ENCODE data around the gene C1QTNF2. TPM values are rescaled to one million over a fixed set of nuclear protein-coding genes. Genes with fewer than 3 reads are reported as not detected.
A peak's percentile ranks its signal among the peaks of the same experiment; 100 is the strongest.

C1QTNF2 gene
- total RNA-seq, 1 donor from 2014 or later, result 3.7 TPM

DNA sequence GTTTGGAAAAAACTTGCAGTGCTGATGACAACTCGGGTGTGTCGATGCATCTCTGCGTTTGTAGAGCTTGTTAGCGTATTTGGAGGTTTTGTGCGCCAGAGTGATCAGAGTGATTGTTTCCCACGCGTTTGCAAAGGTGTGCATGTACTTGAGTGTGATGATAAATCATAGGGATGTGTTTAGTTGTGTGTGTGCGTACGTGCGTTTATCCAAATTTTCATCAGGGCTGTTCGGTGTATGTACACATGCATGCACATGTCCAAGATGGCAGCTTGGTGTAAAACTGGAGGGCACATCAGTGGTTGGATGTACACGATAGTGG is 248 bp upstream of the C1QTNF2 start:
- Histone ChIP-seq H3K27me3 (no peaks in the 10 kb centered on the region), H3K36me3 (no peaks in the 10 kb centered on the region), H3K4me1 (peaks cover 0 to 13% of the 10 kb centered on the region in 2 donors), H3K27ac (peak overlapping the region; percentile 69 to 81), H3K4me3 (peak overlapping the region; percentile 82 to 90), H3K9me3 (no peaks in the 10 kb centered on the region)
- no peak for DNase-seq (ENCODE audit: low spot score in 2 of 2)
- TF ChIP-seq, protein P1, sequence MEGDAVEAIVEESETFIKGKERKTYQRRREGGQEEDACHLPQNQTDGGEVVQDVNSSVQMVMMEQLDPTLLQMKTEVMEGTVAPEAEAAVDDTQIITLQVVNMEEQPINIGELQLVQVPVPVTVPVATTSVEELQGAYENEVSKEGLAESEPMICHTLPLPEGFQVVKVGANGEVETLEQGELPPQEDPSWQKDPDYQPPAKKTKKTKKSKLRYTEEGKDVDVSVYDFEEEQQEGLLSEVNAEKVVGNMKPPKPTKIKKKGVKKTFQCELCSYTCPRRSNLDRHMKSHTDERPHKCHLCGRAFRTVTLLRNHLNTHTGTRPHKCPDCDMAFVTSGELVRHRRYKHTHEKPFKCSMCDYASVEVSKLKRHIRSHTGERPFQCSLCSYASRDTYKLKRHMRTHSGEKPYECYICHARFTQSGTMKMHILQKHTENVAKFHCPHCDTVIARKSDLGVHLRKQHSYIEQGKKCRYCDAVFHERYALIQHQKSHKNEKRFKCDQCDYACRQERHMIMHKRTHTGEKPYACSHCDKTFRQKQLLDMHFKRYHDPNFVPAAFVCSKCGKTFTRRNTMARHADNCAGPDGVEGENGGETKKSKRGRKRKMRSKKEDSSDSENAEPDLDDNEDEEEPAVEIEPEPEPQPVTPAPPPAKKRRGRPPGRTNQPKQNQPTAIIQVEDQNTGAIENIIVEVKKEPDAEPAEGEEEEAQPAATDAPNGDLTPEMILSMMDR (IDR thresholded peaks at IDR 0.05), result no peak
- intact Hi-C loops (cut with DNase I), result no loop called here

DNA sequence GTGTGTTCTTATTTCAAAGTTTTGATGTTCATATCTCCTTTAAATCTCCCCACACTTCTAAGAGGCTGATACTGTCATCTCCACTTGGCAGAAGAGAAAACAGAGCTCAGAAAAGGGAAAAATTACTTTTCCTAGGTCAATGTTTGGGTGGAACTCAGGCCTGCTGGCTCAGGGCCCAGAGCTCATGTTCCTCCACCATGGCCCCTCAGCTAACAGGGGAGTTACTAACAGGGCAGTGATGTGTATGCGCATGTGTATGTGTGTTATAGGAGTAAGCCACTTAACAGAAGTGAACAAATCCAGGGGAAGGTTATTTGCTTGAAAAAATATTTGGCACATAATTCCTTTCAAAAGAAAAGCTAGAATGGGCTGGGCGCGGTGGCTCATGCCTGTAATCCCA is 2.5 kb downstream of the C1QTNF2 start:
- no peak for DNase-seq (ENCODE audit: low spot score in 2 of 2)
- intact Hi-C loops (cut with DNase I), result no loop called here
- no peak overlapping the region for H3K27ac ChIP-seq

DNA sequence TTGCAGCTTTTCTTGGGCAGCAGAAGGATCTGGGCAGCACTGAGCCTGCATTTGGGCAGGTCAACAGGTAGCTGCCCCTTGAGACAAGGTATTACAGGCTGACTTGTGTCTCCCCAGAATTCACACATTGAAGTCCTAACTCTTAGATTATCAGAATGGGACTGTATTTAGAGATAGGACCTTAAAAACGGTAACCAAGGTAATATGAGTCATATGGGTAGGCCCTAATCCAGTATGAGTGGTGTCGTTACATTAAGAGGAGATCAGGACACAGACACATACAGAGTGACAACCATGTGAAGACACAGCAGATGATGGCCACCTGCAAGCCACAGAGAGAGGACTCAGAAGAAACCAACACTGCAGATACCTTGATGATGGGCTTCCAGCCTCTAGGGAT is 3.2 kb downstream of the C1QTNF2 start:
- TF ChIP-seq, protein P1 (IDR thresholded peaks at IDR 0.05), result no peak

More for the DNA sequence above, 2.5 kb downstream of the C1QTNF2 start:
- TF ChIP-seq, protein P1 (IDR thresholded peaks at IDR 0.05), result no peak
- Histone ChIP-seq H3K4me3 (no peak overlapping the region), H3K36me3 (no peaks in the 10 kb centered on the region), H3K4me1 (peaks cover 0 to 17% of the 10 kb centered on the region in 2 donors), H3K9me3 (no peaks in the 10 kb centered on the region), H3K27me3 (no peaks in the 10 kb centered on the region)

DNA sequence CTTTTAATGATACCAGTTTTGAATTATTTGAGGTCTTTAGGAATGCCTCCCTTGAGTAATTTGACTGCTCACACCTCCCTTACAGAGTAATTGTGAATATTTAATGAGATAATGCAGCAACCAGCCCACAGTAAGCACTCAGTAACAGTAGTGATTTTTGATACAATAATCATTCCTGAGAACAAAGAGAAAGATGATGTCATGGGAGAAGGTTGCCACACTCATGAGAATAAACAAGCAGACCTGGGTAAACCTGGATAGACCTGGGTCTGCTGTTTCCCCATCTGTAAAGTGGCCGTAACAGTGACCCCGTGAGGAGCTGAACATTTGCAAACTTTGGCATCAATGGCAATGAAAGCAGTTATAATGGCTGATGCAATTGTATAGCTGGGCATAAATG is 4.2 kb downstream of the C1QTNF2 start:
- Histone ChIP-seq H3K9me3 (no peaks in the 10 kb centered on the region), H3K4me1 (peaks cover 0 to 19% of the 10 kb centered on the region in 2 donors), H3K36me3 (no peaks in the 10 kb centered on the region), H3K27me3 (no peaks in the 10 kb centered on the region), H3K27ac (no peak overlapping the region), H3K4me3 (no peak overlapping the region)
- intact Hi-C loops (cut with DNase I), result no loop called here
- no peak for DNase-seq (ENCODE audit: low spot score in 2 of 2)
- TF ChIP-seq, protein P1 (IDR thresholded peaks at IDR 0.05), result no peak

More for the DNA sequence above, 3.2 kb downstream of the C1QTNF2 start:
- Histone ChIP-seq H3K9me3 (no peaks in the 10 kb centered on the region), H3K4me1 (peaks cover 0 to 19% of the 10 kb centered on the region in 2 donors), H3K4me3 (no peak overlapping the region), H3K27me3 (no peaks in the 10 kb centered on the region), H3K27ac (no peak overlapping the region), H3K36me3 (no peaks in the 10 kb centered on the region)
- intact Hi-C loops (cut with DNase I), result no loop called here
- DNase-seq (ENCODE audit: low spot score in 2 of 2), result no peak

DNA sequence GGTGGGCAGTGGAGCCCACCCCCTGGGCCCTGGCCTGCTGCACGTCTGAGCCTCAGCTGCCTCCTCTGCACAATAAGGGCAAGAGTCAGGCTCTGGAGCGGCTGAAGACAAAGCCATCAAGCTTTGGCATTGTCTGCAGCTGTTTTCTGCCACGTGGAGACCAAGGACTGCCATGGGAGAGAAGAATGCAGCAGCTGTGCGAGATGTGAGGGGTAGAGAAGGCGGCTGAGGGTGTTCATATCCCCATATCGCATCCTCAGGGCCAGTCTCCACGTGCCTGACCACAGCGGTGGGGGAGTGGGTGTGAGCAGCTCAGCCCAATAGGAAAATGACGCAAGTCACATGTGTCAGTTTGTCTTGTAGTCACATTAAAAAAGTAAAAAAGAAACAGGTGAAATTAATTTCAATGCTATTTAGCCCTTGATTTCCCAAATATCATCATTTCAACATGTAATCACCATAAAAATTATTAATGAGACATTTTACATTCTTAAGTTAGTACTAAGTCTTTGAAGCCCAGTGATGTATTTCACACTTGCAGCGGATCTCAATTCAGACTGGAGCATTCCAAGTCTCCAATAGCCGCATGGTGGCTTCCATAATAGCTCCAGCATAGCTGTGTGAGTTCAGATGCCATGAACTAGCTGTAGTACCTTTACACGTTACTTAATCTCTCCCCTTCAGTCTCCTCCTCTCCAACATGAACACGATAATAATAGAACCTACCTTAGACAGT is 6.6 kb downstream of the C1QTNF2 start:
- H3K9me3 ChIP-seq, result no peaks in the 10 kb centered on the region
- peaks cover 8 to 23% of the 10 kb centered on the region in 2 donors for H3K4me1 ChIP-seq
- intact Hi-C loops (cut with DNase I), result no loop called here
- peak overlapping the region; percentile 70 to 73 for H3K27ac ChIP-seq
- no peak overlapping the region for H3K4me3 ChIP-seq
- no peaks in the 10 kb centered on the region for H3K27me3 ChIP-seq
- H3K36me3 ChIP-seq, result no peaks in the 10 kb centered on the region
- no peak for DNase-seq (ENCODE audit: low spot score in 2 of 2)
- TF ChIP-seq, protein P1 (IDR thresholded peaks at IDR 0.05), result no peak
